Effector CD4-positive, alpha-beta T cell (primary cell): ENCODE measurements around the gene CRAMP1.
"Not testable (repeated sequence)": the region's sequence is repeated elsewhere in the genome, so short reads cannot be mapped to it uniquely, and the experiment has no call there.

Experiments
- DNase-seq: peaks from one replicate; pipeline ENCODE4 v3.0.0-alpha.2; 2020

CRAMP1 gene

GRCh38 chr16:1689853-1690252, 77.7 kb downstream of the CRAMP1 start:
- no peak for DNase-seq

- no peak for DNase-seq
These were observed 78.7 kb downstream of the CRAMP1 start for GRCh38 chr16:1690810-1691209.

- DNase-seq: no peak
These were observed 79.1 kb downstream of the CRAMP1 start for GRCh38 chr16:1691276-1691675.

GRCh38 chr16:1691956-1692355, 79.8 kb downstream of the CRAMP1 start:
- no peak for DNase-seq

GRCh38 chr16:1696863-1697262, 84.7 kb downstream of the CRAMP1 start:
- DNase-seq: no peak

- no peak for DNase-seq
These were observed 86.5 kb downstream of the CRAMP1 start for GRCh38 chr16:1698680-1699079.

GRCh38 chr16:1700246-1700645, 88.1 kb downstream of the CRAMP1 start:
- no peak for DNase-seq

GRCh38 chr16:1701216-1701878, 89.2 kb downstream of the CRAMP1 start:
- DNase-seq: no peak

- DNase-seq: peak; percentile 5
These were observed 93.1 kb downstream of the CRAMP1 start for GRCh38 chr16:1705324-1705687.

- DNase-seq: peak; percentile 93
These were observed 93.7 kb downstream of the CRAMP1 start, which contains the start of gene MAPK8IP3 for GRCh38 chr16:1705688-1706385. Gene MAPK8IP3 (plus strand): TSS chr16:1706195. CDS start chr16:1706340, 145 bp downstream.

GRCh38 chr16:1706386-1707192, 94.4 kb downstream of the CRAMP1 start:
- DNase-seq: peak; percentile 31

- no peak for DNase-seq
These were observed 95.1 kb downstream of the CRAMP1 start for GRCh38 chr16:1707193-1707790.

- DNase-seq: no peak
These were observed 96.1 kb downstream of the CRAMP1 start for GRCh38 chr16:1708083-1708767.

- DNase-seq: no peak
These were observed 96.6 kb downstream of the CRAMP1 start for GRCh38 chr16:1708768-1709180.

- DNase-seq: no peak
These were observed 97.2 kb downstream of the CRAMP1 start for GRCh38 chr16:1709356-1709755.

- no peak for DNase-seq
These were observed 98.8 kb downstream of the CRAMP1 start for GRCh38 chr16:1710811-1711507.

- no peak for DNase-seq
These were observed 100.7 kb downstream of the CRAMP1 start for GRCh38 chr16:1712791-1713261.

- DNase-seq: no peak
These were observed 101.2 kb downstream of the CRAMP1 start for GRCh38 chr16:1713331-1713730.

GRCh38 chr16:1713933-1714332, 101.8 kb downstream of the CRAMP1 start:
- no peak for DNase-seq

GRCh38 chr16:1715220-1715619, 103.1 kb downstream of the CRAMP1 start:
- DNase-seq: no peak

GRCh38 chr16:1718236-1718635, 106.1 kb downstream of the CRAMP1 start:
- DNase-seq: not testable (repeated sequence)
